Measurements from ENCODE around the gene COL8A1.

- no peak for TF ChIP-seq EP300 (IDR thresholded peaks at IDR 0.05)
- TF ChIP-seq POLR2A (IDR thresholded peaks at IDR 0.05), result no peak
- no peak for TF ChIP-seq POLR2AphosphoS5 (IDR thresholded peaks at IDR 0.05)
- TF ChIP-seq, protein P1, sequence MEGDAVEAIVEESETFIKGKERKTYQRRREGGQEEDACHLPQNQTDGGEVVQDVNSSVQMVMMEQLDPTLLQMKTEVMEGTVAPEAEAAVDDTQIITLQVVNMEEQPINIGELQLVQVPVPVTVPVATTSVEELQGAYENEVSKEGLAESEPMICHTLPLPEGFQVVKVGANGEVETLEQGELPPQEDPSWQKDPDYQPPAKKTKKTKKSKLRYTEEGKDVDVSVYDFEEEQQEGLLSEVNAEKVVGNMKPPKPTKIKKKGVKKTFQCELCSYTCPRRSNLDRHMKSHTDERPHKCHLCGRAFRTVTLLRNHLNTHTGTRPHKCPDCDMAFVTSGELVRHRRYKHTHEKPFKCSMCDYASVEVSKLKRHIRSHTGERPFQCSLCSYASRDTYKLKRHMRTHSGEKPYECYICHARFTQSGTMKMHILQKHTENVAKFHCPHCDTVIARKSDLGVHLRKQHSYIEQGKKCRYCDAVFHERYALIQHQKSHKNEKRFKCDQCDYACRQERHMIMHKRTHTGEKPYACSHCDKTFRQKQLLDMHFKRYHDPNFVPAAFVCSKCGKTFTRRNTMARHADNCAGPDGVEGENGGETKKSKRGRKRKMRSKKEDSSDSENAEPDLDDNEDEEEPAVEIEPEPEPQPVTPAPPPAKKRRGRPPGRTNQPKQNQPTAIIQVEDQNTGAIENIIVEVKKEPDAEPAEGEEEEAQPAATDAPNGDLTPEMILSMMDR (IDR thresholded peaks at IDR 0.05), result no peak
Measured at GRCh38 chr3:99683876-99684275, 45.5 kb downstream of the COL8A1 start.

Data from stomach (tissue), 4 donors.